Endothelial cell of umbilical vein (primary cell): ENCODE results near the gene HSD17B2. TPM values are rescaled to one million over a fixed set of nuclear protein-coding genes. Genes with fewer than 3 reads are reported as not detected.

ENCODE experiments used
- BruUV-seq: library from RNA; stranded (reverse); fragments of 400-500 nt; replicated peaks from 2 replicates; lab custom pipeline; 2021; lab: Mats Ljungman, UMichigan
- CTCF ChIA-PET: fragments of 300-600, 350-600 bp; sonication (Branson Sonifier 250); formaldehyde crosslinking; loops from one replicate; lab custom pipeline; 2021; ENCODE audit warnings: antibody characterized with exemption, inconsistent platforms; lab: Charles Lee
- POLR2A ChIA-PET: fragments of 300-600, 350-600 bp; sonication (Branson Sonifier 250); formaldehyde crosslinking; loops from one replicate; lab custom pipeline; 2021; ENCODE audit warnings: antibody characterized with exemption, inconsistent platforms; lab: Charles Lee
- DNase-seq: peaks from one replicate; pipeline ENCODE4 v3.0.0-alpha.2; 2011; ENCODE audit warnings: low read depth, low spot score
- FAIRE-seq: peaks from 2 replicates; lab custom pipeline; 2011; peaks lifted over from hg19 to GRCh38; lab: Jason Lieb, UNC
- H2AFZ ChIP-seq: 2 replicates; pipeline ENCODE4 v1.6.0; 2012; ENCODE audit warnings: low read depth, low read length, control low read depth, inconsistent platforms
- H3K27ac ChIP-seq: 2 replicates; pipeline ENCODE4 v1.5.1; 2011; ENCODE audit warnings: low read depth, mild to moderate bottlenecking, control low read depth, low read length, moderate library complexity; ENCODE audit not compliant: insufficient read depth
- H3K27me3 ChIP-seq, 2 experiments: 2 replicates each; pipeline versions ENCODE4 v1.6.0 to v1.6.1; 2011; ENCODE audit warnings: low read length in 2 of 2, mixed read lengths in 1 of 2; ENCODE audit not compliant: control insufficient read depth in 2 of 2, insufficient read depth in 2 of 2
- H3K36me3 ChIP-seq, 2 experiments: 2 replicates in 1 of 2; 3 replicates in 1 of 2; pipeline ENCODE4 v1.5.1; 2011; ENCODE audit warnings: low read length in 2 of 2, mild to moderate bottlenecking in 1 of 2, moderate library complexity in 1 of 2; ENCODE audit not compliant: control insufficient read depth in 2 of 2, insufficient read depth in 2 of 2; ENCODE audit errors: extremely low read depth in 1 of 2
- H3K4me1 ChIP-seq: 3 replicates; pipeline ENCODE4 v1.5.1; 2011; ENCODE audit warnings: mild to moderate bottlenecking, low read length; ENCODE audit not compliant: control insufficient read depth, insufficient read depth; ENCODE audit errors: extremely low read depth
- H3K4me2 ChIP-seq: 2 replicates; pipeline ENCODE4 v1.6.1; 2011; ENCODE audit warnings: low read length, control low read depth, mixed read lengths; ENCODE audit not compliant: insufficient read depth
- H3K4me3 ChIP-seq, 3 experiments: fragments of 200-600 bp in 1 of 3; sonication (generic), shearing (Covaris generic) in 1 of 3; replicated peaks in 1 of 3; 2 replicates each; pipeline ENCODE4 v1.5.1; 2011 to 2016; ENCODE audit warnings: control low read depth in 3 of 3, low read length in 3 of 3, mild to moderate bottlenecking in 2 of 3, inconsistent platforms in 1 of 3, low read depth in 1 of 3, moderate library complexity in 1 of 3; ENCODE audit not compliant: insufficient read depth in 1 of 3
- H3K79me2 ChIP-seq: 2 replicates; pipeline ENCODE4 v1.6.0; 2012; ENCODE audit warnings: low read length, inconsistent platforms; ENCODE audit not compliant: control insufficient read depth, insufficient read depth
- H3K9ac ChIP-seq: replicated peaks from 2 replicates; pipeline ENCODE3; 2011; ENCODE audit warnings: low read length, control low read depth; ENCODE audit not compliant: insufficient read depth; ENCODE audit errors: extremely low read depth
- H3K9me1 ChIP-seq: replicated peaks from 3 replicates; pipeline ENCODE4 v1.6.0; 2011; ENCODE audit warnings: mild to moderate bottlenecking, low read length; ENCODE audit not compliant: control insufficient read depth, insufficient read depth; ENCODE audit errors: extremely low read depth
- H3K9me3 ChIP-seq: replicated peaks from 2 replicates; pipeline ENCODE4 v1.5.1; 2012; ENCODE audit warnings: low read length, inconsistent platforms; ENCODE audit not compliant: control insufficient read depth, insufficient read depth
- H4K20me1 ChIP-seq: replicated peaks from 2 replicates; pipeline ENCODE3; 2011; ENCODE audit warnings: mild to moderate bottlenecking, low read length; ENCODE audit not compliant: control insufficient read depth, insufficient read depth; ENCODE audit errors: extremely low read depth
- EZH2 ChIP-seq: IDR thresholded peaks from 2 replicates; pipeline ENCODE4 v1.6.1; 2012; ENCODE audit warnings: borderline replicate concordance, low read depth, mild to moderate bottlenecking, moderate library complexity, low read length, inconsistent platforms; ENCODE audit not compliant: severe bottlenecking
- FOS ChIP-seq: IDR thresholded peaks from 2 replicates; pipeline ENCODE4 v1.6.1; 2011; ENCODE audit warnings: mild to moderate bottlenecking, low read length, moderate library complexity, borderline replicate concordance; ENCODE audit not compliant: insufficient read depth
- GATA2 ChIP-seq: IDR thresholded peaks from 2 replicates; pipeline ENCODE4 v1.7.0; 2011; ENCODE audit warnings: low read depth, mild to moderate bottlenecking, moderate library complexity, mixed read lengths, low read length; ENCODE audit not compliant: insufficient read length, insufficient read depth
- JUN ChIP-seq: IDR thresholded peaks from 2 replicates; pipeline ENCODE4 v1.6.1; 2011; ENCODE audit warnings: borderline replicate concordance, low read depth; ENCODE audit not compliant: insufficient read length, insufficient read depth
- MYC ChIP-seq: IDR thresholded peaks from one replicate; pipeline ENCODE4 v1.6.1; 2011; ENCODE audit warnings: mild to moderate bottlenecking, low read depth, low read length
- POLR2A ChIP-seq: IDR thresholded peaks from 2 replicates; pipeline ENCODE4 v1.6.1; 2012; ENCODE audit warnings: low read depth, mild to moderate bottlenecking, control low read depth, low read length
- POLR2AphosphoS5 ChIP-seq: IDR thresholded peaks from 2 replicates; pipeline ENCODE4 v1.6.1; 2012; ENCODE audit warnings: low read depth, mild to moderate bottlenecking, control low read depth, low read length, moderate library complexity; ENCODE audit not compliant: insufficient read depth
- dilution Hi-C: fragments of 300-500 bp; cut with MboI; formaldehyde crosslinking; loops from one replicate; pipeline ENCODE4 v1.15.0; 2019; ENCODE audit warnings: low sequenced_read_pairs; ENCODE audit not compliant: extremely low pct_ligation_motif_present
- intact Hi-C: fragments of 100-400 bp; cut with micrococcal nuclease; formaldehyde crosslinking; loops from one replicate; pipeline ENCODE4 v1.10.0; 2022
- polyA plus RNA-seq, 4 experiments: library from polyadenylated mRNA; depleted of rRNA in 3 of 4; stranded (reverse) in 3 of 4; unstranded in 1 of 4; fragments of >200 nt; gene quantifications; 2 replicates each; pipeline versions ENCODE4 v1.2.1 to v1.2.3, GENCODE V29; 2011 to 2012; ENCODE audit warnings: missing spikeins in 1 of 4
- total RNA-seq: library from RNA; stranded (reverse); gene quantifications from 2 replicates; pipeline ENCODE4 v1.2.3, GENCODE V29; 2021
- TF ChIP-seq, protein P1 (sequence below), 2 donors: IDR thresholded peaks; 1 replicate in 1 of 2; 2 replicates in 1 of 2; pipeline ENCODE4 v1.5.1; 2011; ENCODE audit warnings: low read length in 2 of 2, mild to moderate bottlenecking in 2 of 2, moderate library complexity in 2 of 2, control low read depth in 1 of 2, inconsistent platforms in 1 of 2, low read depth in 1 of 2; ENCODE audit not compliant: insufficient read depth in 1 of 2; ENCODE audit errors: extremely low read depth in 1 of 2
- TF ChIP-seq, protein P2 (sequence below): IDR thresholded peaks from 2 replicates; pipeline ENCODE4 v1.6.1; 2011; ENCODE audit not compliant: insufficient read depth, insufficient read length

Gene HSD17B2
- total and polyA plus RNA-seq, 2 donors (not counting 3 experiments of a cell fraction or from before 2014, with no cell fraction given): 1.2 to 4.5 TPM

DNA sequence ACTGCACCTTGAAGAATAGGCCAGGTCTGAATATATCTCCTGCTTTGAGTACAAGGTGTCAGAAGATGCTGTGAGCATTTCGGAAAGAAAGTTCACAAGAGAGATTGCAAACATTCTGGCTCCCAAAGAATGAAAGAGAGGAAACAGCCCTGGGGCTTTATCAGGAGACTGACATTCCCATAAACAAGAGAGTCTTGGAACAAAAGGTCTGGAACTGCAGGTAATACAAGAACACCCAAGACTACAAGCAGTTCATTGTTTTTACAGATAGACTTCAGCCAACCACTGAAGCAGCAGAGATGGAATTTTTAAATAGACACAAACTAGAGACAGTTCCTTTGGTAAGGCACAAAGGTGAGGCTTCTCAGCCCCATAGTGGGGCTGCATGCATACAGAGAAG is 14.4 kb downstream of the HSD17B2 start:
- TF ChIP-seq MYC: no peak
- TF ChIP-seq POLR2AphosphoS5: no peak
- TF ChIP-seq EZH2: no peak
- no peak for TF ChIP-seq POLR2A
- no peak for TF ChIP-seq JUN
- no peak for TF ChIP-seq GATA2
- no peak for TF ChIP-seq FOS
- peaks cover 10 to 22% of the 10 kb centered on the region in 2 experiments for H3K27me3 ChIP-seq
- FAIRE-seq (no peak), DNase-seq (no peak)
- H3K4me2 ChIP-seq: no peak overlapping the region
- H3K9me1 ChIP-seq: no peaks in the 10 kb centered on the region
- H3K36me3 ChIP-seq: no peaks in the 10 kb centered on the region
- intact Hi-C loops: no loop called here
- ChIA-PET CTCF (interaction anchor here (0.7 to 1.0 kb wide), 2 partner anchors 10 to 12 kb away, joined by 3 to 4 read pairs; no protein-coding TSS in a partner anchor), POLR2A (no interaction called here)
- H3K9me3 ChIP-seq: no peaks in the 10 kb centered on the region
- no peaks in the 10 kb centered on the region for H4K20me1 ChIP-seq
- H3K27ac ChIP-seq: no peak overlapping the region
- no peaks in the 10 kb centered on the region for H3K79me2 ChIP-seq
- no TSS peak for BruUV-seq
- dilution Hi-C loops: no loop called here
- no peaks in the 10 kb centered on the region for H3K4me1 ChIP-seq
- no peak overlapping the region for H3K9ac ChIP-seq
- no peak overlapping the region for H2AFZ ChIP-seq
- no peak overlapping the region for H3K4me3 ChIP-seq

DNA sequence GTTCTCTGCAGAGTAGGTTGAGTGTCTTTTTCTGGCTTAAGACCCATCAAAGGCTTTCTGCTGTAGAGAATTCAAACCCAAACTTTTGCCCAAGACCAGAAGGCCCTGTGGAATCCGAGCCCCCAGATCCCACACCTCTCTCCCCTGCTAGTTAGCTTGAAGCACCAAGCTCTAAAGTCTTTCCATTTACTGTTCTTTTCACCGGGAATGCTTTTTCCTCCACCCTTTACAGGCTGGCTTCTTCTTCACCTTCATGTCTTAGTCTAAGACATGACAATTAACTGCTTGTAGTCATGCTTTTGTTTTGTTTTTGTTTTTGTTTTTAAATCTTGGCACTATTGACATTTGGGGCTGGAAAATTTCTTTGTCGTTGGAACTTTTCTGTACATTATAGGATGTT is 15.5 kb downstream of the HSD17B2 start:
- no peaks in the 10 kb centered on the region for H3K4me1 ChIP-seq
- H3K4me3 ChIP-seq: no peak overlapping the region
- intact Hi-C loops (no loop called here), dilution Hi-C loops (no loop called here)
- H3K27me3 ChIP-seq: peaks cover 14 to 24% of the 10 kb centered on the region in 2 experiments
- no peaks in the 10 kb centered on the region for H3K36me3 ChIP-seq
- H4K20me1 ChIP-seq: no peaks in the 10 kb centered on the region
- no peak overlapping the region for H3K4me2 ChIP-seq
- H3K9me1 ChIP-seq: no peaks in the 10 kb centered on the region
- POLR2A ChIA-PET: no interaction called here
- TF ChIP-seq, protein P1, sequence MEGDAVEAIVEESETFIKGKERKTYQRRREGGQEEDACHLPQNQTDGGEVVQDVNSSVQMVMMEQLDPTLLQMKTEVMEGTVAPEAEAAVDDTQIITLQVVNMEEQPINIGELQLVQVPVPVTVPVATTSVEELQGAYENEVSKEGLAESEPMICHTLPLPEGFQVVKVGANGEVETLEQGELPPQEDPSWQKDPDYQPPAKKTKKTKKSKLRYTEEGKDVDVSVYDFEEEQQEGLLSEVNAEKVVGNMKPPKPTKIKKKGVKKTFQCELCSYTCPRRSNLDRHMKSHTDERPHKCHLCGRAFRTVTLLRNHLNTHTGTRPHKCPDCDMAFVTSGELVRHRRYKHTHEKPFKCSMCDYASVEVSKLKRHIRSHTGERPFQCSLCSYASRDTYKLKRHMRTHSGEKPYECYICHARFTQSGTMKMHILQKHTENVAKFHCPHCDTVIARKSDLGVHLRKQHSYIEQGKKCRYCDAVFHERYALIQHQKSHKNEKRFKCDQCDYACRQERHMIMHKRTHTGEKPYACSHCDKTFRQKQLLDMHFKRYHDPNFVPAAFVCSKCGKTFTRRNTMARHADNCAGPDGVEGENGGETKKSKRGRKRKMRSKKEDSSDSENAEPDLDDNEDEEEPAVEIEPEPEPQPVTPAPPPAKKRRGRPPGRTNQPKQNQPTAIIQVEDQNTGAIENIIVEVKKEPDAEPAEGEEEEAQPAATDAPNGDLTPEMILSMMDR (IDR thresholded peaks at IDR 0.05; ENCODE audit: extremely low read depth in 1 of 2, insufficient read depth in 1 of 2, low read depth in 1 of 2, low read length in 2 of 2): no peak
- TF ChIP-seq EZH2 (no peak), POLR2AphosphoS5 (no peak), GATA2 (no peak), JUN (no peak), FOS (no peak), POLR2A (no peak), MYC (no peak)
- TF ChIP-seq, protein P2, sequence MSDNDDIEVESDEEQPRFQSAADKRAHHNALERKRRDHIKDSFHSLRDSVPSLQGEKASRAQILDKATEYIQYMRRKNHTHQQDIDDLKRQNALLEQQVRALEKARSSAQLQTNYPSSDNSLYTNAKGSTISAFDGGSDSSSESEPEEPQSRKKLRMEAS: no peak
- no peak overlapping the region for H3K27ac ChIP-seq
- DNase-seq: no peak
- H3K79me2 ChIP-seq: no peaks in the 10 kb centered on the region
- H3K9me3 ChIP-seq: no peaks in the 10 kb centered on the region
- no peak overlapping the region for H3K9ac ChIP-seq
- CTCF ChIA-PET: interaction anchor here (1.0 to 1.3 kb wide), 2 partner anchors 9 to 34 kb away, joined by 3 read pairs; no protein-coding TSS in a partner anchor
- no peak overlapping the region for H2AFZ ChIP-seq
- no peak for FAIRE-seq
- no TSS peak for BruUV-seq
